Muscle layer of duodenum (tissue), 2 donors: Measurements from ENCODE around the gene MTHFD2.

Experiments
- H3K27ac ChIP-seq: one replicate; pipeline ENCODE4 v1.7.0; 2013; ENCODE audit warnings: mild to moderate bottlenecking, low read length
- H3K27me3 ChIP-seq: one replicate; pipeline ENCODE4 v1.7.0; 2013; ENCODE audit warnings: low read depth, mild to moderate bottlenecking, control low read depth, low read length
- H3K36me3 ChIP-seq, 2 donors: one replicate each; pipeline ENCODE4 v1.7.0; 2013; ENCODE audit warnings: low read length in 2 of 2, control low read depth in 1 of 2, mild to moderate bottlenecking in 1 of 2; ENCODE audit not compliant: insufficient read depth in 2 of 2, control insufficient read depth in 1 of 2
- H3K4me1 ChIP-seq, 2 donors: one replicate each; pipeline ENCODE4 v1.7.0; 2013; ENCODE audit warnings: low read length in 2 of 2, mild to moderate bottlenecking in 2 of 2, control low read depth in 1 of 2, moderate library complexity in 1 of 2; ENCODE audit not compliant: insufficient read depth in 2 of 2, control insufficient read depth in 1 of 2
- H3K4me3 ChIP-seq, 2 donors: one replicate each; pipeline ENCODE4 v1.7.0; 2013; ENCODE audit warnings: low read length in 2 of 2, low read depth in 1 of 2, mild to moderate bottlenecking in 1 of 2
- H3K9me3 ChIP-seq, 2 donors: one replicate each; pipeline ENCODE4 v1.7.0; 2013; ENCODE audit warnings: low read length in 2 of 2, control low read depth in 1 of 2, mild to moderate bottlenecking in 1 of 2; ENCODE audit not compliant: control insufficient read depth in 1 of 2
- donor health status: healthy.

The MTHFD2 gene

DNA sequence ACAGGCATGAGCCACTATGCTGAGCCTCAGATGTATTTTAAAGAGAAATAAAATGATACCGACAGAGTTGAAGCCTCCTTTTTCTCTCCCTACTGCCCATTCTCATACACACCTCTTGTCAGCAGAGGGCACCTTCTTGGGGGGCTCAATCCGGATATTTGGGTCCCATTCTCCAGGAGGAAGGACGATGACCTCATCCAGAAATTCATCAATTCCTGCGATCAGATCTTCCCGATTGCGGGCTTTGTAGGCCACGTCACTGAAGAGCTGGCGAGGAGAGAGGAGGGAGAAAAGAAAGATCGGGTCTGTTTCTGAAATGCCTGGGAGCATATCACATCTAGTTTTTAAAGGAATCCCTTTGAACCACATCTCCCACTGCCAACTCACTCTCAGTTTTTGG is 54.4 kb downstream of the MTHFD2 start:
- no peak overlapping the region for H3K27ac ChIP-seq
- H3K4me3 ChIP-seq, result no peak overlapping the region
- peaks cover 0 to 4% of the 10 kb centered on the region in 2 donors for H3K36me3 ChIP-seq
- no peaks in the 10 kb centered on the region for H3K4me1 ChIP-seq
- no peaks in the 10 kb centered on the region for H3K9me3 ChIP-seq
- H3K27me3 ChIP-seq, result no peaks in the 10 kb centered on the region

DNA sequence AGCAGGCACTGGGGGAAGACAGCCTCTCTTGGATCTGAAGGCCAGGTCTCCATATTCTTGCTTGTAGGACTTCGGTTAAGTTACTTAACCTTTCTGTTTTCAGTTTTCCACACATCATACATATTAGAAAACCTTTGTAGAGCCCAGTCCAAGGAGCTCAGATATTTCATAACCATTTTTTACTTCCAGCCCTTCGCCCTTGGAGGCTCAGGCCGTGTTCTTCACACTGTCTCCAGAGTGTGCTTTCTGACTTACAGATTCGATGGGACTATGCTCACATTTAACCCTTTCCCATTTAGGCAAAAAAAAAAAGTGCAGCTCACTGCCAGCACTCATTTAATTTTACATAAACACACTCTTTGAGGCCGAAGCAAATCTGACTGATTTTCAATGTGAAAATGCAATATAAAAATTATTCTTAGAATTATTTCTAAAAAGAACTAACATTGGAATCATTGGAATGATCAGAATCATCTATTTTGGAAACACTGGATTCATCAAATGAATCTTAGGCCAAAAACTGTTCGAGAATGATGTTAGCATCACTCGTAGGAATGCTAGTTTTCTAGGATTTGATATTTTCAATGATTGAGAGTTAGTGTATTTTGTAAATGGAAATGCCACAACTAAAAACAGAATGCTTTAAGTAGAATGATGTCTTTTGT is 55.0 kb downstream of the MTHFD2 start:
- Histone ChIP-seq H3K27ac (no peak overlapping the region), H3K4me3 (no peak overlapping the region), H3K36me3 (peaks cover 0 to 9% of the 10 kb centered on the region in 2 donors)

DNA sequence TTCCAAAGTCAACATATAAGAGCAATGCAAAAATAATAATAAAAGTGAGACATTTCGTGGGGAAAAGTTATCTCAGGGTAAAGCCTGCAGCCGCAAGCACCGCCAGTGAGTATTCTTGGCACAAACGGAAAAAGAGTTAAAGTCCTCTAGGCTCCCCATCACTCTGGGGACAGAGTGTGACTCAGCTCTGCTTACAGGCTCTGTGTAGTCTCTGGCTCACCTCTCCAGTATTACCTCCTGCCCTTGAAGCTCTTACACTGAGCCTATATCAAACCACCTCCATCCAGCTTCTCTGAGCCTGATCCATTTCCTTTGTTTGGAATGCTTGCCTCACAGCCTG is 55.5 kb downstream of the MTHFD2 start:
- Histone ChIP-seq H3K4me1 (no peaks in the 10 kb centered on the region), H3K27ac (no peak overlapping the region), H3K4me3 (no peak overlapping the region), H3K27me3 (no peaks in the 10 kb centered on the region), H3K9me3 (no peaks in the 10 kb centered on the region), H3K36me3 (peaks cover 0 to 13% of the 10 kb centered on the region in 2 donors)

More for the DNA sequence above, 55.0 kb downstream of the MTHFD2 start:
- H3K9me3 ChIP-seq, result no peaks in the 10 kb centered on the region
- no peaks in the 10 kb centered on the region for H3K27me3 ChIP-seq
- H3K4me1 ChIP-seq, result no peaks in the 10 kb centered on the region

DNA sequence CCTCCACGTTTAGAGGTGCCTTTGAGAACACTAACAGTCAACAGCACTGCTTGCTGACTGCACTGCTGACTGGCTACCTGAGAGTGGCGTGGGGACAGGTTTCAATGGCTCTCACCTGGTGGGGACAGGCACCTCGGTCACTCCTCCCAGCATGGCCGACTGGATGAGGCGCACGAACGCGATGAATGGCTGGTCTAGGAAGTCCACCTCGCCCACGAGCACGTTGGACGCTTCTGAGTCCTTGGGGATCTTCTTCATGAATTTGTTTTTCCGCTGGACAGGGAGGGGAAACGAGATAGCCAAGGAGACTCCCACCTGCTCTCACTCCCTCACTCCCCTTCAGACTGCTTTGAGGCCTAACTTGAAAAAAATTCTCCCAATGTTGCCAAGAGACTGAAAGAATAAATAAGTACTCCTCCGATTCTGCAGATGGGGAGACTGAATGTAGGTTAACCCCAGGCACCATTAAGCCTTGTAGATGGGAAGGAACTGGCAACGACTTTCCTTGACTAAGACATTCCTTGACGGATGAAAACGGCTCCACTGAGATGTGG is 57.3 kb downstream of the MTHFD2 start:
- H3K9me3 ChIP-seq, result no peaks in the 10 kb centered on the region
- no peaks in the 10 kb centered on the region for H3K27me3 ChIP-seq
- H3K4me3 ChIP-seq, result no peak overlapping the region
- H3K36me3 ChIP-seq, result peaks cover 0 to 13% of the 10 kb centered on the region in 2 donors
- H3K4me1 ChIP-seq, result no peaks in the 10 kb centered on the region
- no peak overlapping the region for H3K27ac ChIP-seq

DNA sequence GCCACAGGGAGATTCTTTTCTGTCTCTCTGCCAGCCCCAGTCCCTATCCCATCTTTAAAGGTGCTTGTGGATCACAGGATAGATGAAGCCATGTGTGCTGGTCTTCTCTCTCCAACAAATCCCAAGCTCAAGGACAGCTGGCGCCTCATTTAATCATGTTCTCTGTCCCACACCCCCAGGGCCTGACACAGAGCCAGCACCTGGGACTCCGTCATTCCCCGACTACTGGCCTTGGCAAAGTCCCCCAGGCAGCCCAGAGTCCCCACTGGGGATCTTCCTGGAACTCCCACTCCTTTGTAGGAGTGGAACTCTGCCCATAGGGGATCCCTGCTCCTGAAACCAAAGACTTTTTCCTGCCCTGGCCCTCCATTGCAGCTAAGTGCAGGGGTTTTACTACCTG is 60.8 kb downstream of the MTHFD2 start:
- H3K9me3 ChIP-seq, result no peaks in the 10 kb centered on the region
- no peaks in the 10 kb centered on the region for H3K27me3 ChIP-seq
- H3K4me1 ChIP-seq, result no peaks in the 10 kb centered on the region
- peaks cover 0 to 13% of the 10 kb centered on the region in 2 donors for H3K36me3 ChIP-seq
- H3K4me3 ChIP-seq, result no peak overlapping the region
- H3K27ac ChIP-seq, result no peak overlapping the region

DNA sequence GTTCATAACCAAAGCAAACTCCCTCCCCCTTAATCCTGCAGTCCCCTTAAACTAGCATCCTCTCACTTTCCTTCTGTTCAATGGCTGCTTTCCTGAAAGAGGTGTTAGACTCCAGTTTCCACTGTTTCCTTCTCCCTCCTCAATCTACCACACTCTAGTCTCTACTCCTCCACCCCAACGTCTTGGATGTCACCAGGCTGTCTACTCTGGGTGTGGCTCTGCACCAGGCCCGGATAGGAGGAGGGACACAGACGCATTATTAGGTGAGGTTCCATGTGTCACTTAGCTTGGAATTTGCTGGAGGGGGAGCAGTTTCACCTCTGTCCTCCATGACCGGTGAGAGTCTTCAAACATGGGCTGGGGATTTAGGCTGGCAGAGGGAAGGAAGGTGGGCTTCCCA is 61.3 kb downstream of the MTHFD2 start:
- Histone ChIP-seq H3K9me3 (no peaks in the 10 kb centered on the region), H3K27ac (no peak overlapping the region), H3K4me1 (no peaks in the 10 kb centered on the region), H3K4me3 (no peak overlapping the region), H3K27me3 (no peaks in the 10 kb centered on the region), H3K36me3 (peaks cover 0 to 13% of the 10 kb centered on the region in 2 donors)

DNA sequence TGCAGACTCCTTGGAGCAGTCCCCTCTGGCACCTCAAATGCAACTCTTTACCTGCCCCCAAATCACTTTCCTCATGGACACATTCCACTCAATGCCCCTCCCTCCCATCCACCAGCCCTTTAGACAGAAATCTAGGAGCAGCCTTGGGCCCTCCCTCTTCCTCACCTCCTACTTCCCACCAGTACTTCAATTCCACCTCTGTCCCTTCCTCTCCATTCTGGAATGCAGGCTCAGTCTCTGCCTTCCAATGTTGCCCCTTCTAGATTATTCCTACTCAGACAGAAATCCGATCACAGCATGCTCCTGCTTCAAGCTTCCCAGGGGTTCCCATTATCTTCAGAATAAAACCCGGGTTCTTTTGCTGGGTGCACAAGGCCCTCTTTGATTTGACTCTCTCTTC is 62.1 kb downstream of the MTHFD2 start:
- no peaks in the 10 kb centered on the region for H3K4me1 ChIP-seq
- no peaks in the 10 kb centered on the region for H3K9me3 ChIP-seq
- peaks cover 0 to 12% of the 10 kb centered on the region in 2 donors for H3K36me3 ChIP-seq
- H3K27ac ChIP-seq, result no peak overlapping the region
- no peaks in the 10 kb centered on the region for H3K27me3 ChIP-seq
- no peak overlapping the region for H3K4me3 ChIP-seq

DNA sequence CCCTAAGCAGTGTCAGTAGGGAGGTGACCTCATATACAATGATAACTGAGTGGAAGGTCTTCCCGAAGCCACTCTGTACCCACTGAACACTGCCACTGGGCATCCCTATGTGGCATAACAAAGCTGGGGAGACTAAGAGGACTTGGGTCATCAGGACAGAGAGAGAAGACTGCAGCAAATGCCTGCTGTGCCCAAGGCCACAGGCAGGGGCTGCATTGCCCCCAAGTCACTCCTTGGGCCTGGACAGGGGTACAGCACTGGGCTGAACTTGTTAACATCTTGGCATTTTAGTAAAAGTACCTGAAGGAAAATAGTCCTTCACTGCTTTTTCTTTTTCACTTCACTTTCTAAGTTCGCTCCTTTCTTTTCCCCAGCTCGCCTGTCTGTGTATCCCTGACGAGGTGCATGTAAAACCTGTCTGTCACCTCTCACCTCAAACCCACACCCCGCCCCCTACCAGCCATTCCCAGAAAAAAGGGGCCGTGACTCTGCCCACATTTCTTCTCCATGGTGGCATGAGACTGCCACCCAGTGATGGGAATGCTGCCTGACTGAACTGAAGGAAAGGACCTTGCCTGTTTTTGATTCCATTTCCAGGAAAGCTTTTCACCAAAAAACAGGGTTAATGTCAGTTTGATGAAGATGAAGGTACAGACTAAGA is 62.9 kb downstream of the MTHFD2 start:
- H3K4me3 ChIP-seq, result no peak overlapping the region
- H3K27me3 ChIP-seq, result no peaks in the 10 kb centered on the region
- H3K9me3 ChIP-seq, result no peaks in the 10 kb centered on the region
- no peaks in the 10 kb centered on the region for H3K4me1 ChIP-seq
- peaks cover 0 to 10% of the 10 kb centered on the region in 2 donors for H3K36me3 ChIP-seq
- no peak overlapping the region for H3K27ac ChIP-seq

DNA sequence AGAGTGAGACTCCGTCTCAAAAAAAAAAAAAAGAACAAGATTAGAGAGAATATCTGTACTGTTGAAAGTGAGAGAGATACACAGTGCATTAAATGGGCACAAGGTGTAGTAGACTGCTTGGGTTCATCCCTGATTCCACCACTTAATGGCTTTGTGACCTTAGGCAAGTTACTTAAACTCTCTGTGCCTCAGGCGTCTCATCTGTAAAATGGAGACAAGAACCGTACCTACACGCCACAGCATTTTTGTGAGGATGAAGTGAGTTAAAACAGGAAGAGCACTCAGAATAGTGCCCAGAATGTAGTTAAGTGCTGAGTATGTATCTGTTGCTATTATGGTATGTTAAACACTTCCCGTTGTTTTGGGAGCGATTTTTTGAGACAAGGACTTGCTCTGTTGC is 64.3 kb downstream of the MTHFD2 start:
- Histone ChIP-seq H3K27me3 (no peaks in the 10 kb centered on the region), H3K27ac (no peak overlapping the region), H3K9me3 (no peaks in the 10 kb centered on the region), H3K4me3 (no peak overlapping the region), H3K36me3 (peaks cover 0 to 10% of the 10 kb centered on the region in 2 donors), H3K4me1 (no peaks in the 10 kb centered on the region)

DNA sequence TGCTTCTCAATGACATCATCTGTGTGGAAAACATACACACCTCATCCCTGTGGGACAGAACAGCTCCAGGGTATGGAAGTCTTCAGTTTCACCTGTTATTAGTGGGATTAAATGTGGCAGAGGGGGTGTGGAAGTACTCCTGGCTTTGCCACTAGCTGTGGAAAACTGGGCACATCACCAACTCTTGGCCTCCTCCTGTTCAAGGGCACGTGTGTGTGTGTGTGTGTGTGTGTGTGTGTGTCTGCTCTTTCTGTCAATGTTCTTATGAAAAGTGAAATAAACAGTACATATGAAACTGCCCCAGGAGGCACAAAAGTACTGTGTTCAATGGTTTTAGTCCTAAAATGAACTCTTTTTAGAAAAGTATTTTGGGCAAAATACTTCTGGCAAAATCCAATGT is 65.9 kb downstream of the MTHFD2 start:
- no peak overlapping the region for H3K27ac ChIP-seq
- H3K4me3 ChIP-seq, result no peak overlapping the region
- no peaks in the 10 kb centered on the region for H3K4me1 ChIP-seq
- H3K9me3 ChIP-seq, result no peaks in the 10 kb centered on the region
- H3K27me3 ChIP-seq, result no peaks in the 10 kb centered on the region
- H3K36me3 ChIP-seq, result no peaks in the 10 kb centered on the region

DNA sequence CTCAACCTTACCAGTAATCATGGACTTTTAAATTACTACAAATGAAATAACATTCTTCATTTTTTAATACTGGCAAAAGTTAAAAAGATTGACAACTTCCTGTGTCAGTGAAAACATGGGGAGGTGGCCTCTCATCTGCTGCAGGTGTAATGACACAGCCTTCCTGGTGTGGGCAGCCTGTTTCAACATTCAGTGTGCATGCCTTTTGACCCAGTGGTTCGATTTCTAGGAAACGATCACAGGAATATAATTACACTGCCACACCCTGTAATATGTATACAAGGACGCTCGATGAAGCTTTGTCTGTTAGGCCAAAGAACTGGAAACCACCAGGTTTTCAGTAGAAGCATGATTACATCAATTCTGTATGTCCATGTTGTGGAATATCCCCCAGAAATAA is 68.7 kb downstream of the MTHFD2 start:
- no peaks in the 10 kb centered on the region for H3K4me1 ChIP-seq
- no peak overlapping the region for H3K27ac ChIP-seq
- no peaks in the 10 kb centered on the region for H3K27me3 ChIP-seq
- no peaks in the 10 kb centered on the region for H3K9me3 ChIP-seq
- no peaks in the 10 kb centered on the region for H3K36me3 ChIP-seq
- no peak overlapping the region for H3K4me3 ChIP-seq
